HepG2 (cell line): ENCODE results near the gene ACAP1. TPM values are rescaled to one million over a fixed set of nuclear protein-coding genes. Genes with fewer than 3 reads are reported as not detected.

Experiments
- ATF7-NPFF ChIP-seq: sonication (generic); formaldehyde crosslinking; IDR thresholded peaks from 2 replicates; pipeline ENCODE4 v1.8.1; 2023; ENCODE audit warnings: mild to moderate bottlenecking, low read depth, missing genetic modification reagents, moderate library complexity
- HHEX ChIP-seq: IDR thresholded peaks from 2 replicates; pipeline ENCODE4 v1.6.1; 2016; ENCODE audit warnings: control low read depth
- HIVEP1 ChIP-seq: sonication (generic); formaldehyde crosslinking; IDR thresholded peaks from 2 replicates; pipeline ENCODE4 v1.4.0; 2020; ENCODE audit warnings: mild to moderate bottlenecking, missing genetic modification reagents
- IKZF4 ChIP-seq: sonication (generic); formaldehyde crosslinking; IDR thresholded peaks from 2 replicates; pipeline ENCODE4 v1.5.1; 2020; ENCODE audit warnings: borderline replicate concordance, mild to moderate bottlenecking, low read depth, missing genetic modification reagents; ENCODE audit errors: not compliant biosample characterization
- KAT8 ChIP-seq: IDR thresholded peaks from 2 replicates; pipeline ENCODE4 v1.6.1; 2016; ENCODE audit warnings: missing genetic modification reagents, missing compliant biosample characterization
- NRL ChIP-seq: sonication (generic); formaldehyde crosslinking; IDR thresholded peaks from 2 replicates; pipeline ENCODE4 v1.5.0; 2020; ENCODE audit warnings: missing genetic modification reagents, mild to moderate bottlenecking, moderate library complexity, borderline replicate concordance
- RBM39 ChIP-seq: fragments of 200-400 bp; formaldehyde crosslinking; IDR thresholded peaks from one replicate; pipeline ENCODE4 v1.6.1; 2018; ENCODE audit warnings: antibody characterized with exemption, mild to moderate bottlenecking, low read depth, low read length; ENCODE audit not compliant: poor library complexity, severe bottlenecking
- SP5 ChIP-seq: IDR thresholded peaks from 2 replicates; pipeline ENCODE4 v1.6.1; 2016; ENCODE audit warnings: low read depth, borderline replicate concordance
- SRY ChIP-seq: sonication (generic); formaldehyde crosslinking; IDR thresholded peaks from 2 replicates; pipeline ENCODE4 v1.8.0; 2022; ENCODE audit warnings: mild to moderate bottlenecking, missing genetic modification reagents
- ZIK1 ChIP-seq: sonication (generic); formaldehyde crosslinking; IDR thresholded peaks from 2 replicates; pipeline ENCODE4 v1.5.0; 2020; ENCODE audit warnings: mild to moderate bottlenecking, low read depth, missing genetic modification reagents, borderline replicate concordance
- ZNF17 ChIP-seq: sonication (generic); formaldehyde crosslinking; IDR thresholded peaks from 2 replicates; pipeline ENCODE4 v1.5.0; 2020; ENCODE audit warnings: mild to moderate bottlenecking, missing genetic modification reagents
- ZNF337 ChIP-seq: sonication (generic); formaldehyde crosslinking; IDR thresholded peaks from 2 replicates; pipeline ENCODE4 v1.5.1; 2020; ENCODE audit warnings: missing genetic modification reagents, low read depth, mild to moderate bottlenecking, borderline replicate concordance
- ZNF556 ChIP-seq: sonication (generic); formaldehyde crosslinking; IDR thresholded peaks from 2 replicates; pipeline ENCODE4 v1.4.0; 2020; ENCODE audit warnings: mild to moderate bottlenecking, missing genetic modification reagents, borderline replicate concordance
- polyA plus RNA-seq, 8 experiments: library from polyadenylated mRNA; depleted of rRNA in 3 of 8; stranded (reverse) in 7 of 8; unstranded in 1 of 8; fragments of >200 nt; fragmentation: Illumina TruSeq in 4 of 8; extraction: Trizol in 4 of 8; gene quantifications; 2 replicates each; pipeline versions ENCODE4 v1.2.1 to v1.2.3, GENCODE V29; 2011 to 2016; ENCODE audit warnings: low read depth in 4 of 8, missing spikeins in 1 of 8, mixed read lengths in 1 of 8; ENCODE audit not compliant: insufficient read depth in 1 of 8
- total RNA-seq, 5 experiments: library from RNA; depleted of rRNA; stranded (reverse); fragments of >200 nt; fragmentation: Illumina TruSeq; extraction: Trizol; gene quantifications; 2 replicates each; pipeline ENCODE4 v1.2.3, GENCODE V29; 2016; ENCODE audit warnings: low read depth in 1 of 5
- TF ChIP-seq, protein P1 (sequence below): fragments of 450-650 bp; IDR thresholded peaks from 2 replicates; pipeline ENCODE4 v1.6.1; 2017; ENCODE audit warnings: mild to moderate bottlenecking
- TF ChIP-seq, protein P2 (sequence below), 2 experiments: sonication (generic) in 1 of 2; formaldehyde crosslinking in 1 of 2; IDR thresholded peaks; 2 replicates each; pipeline versions ENCODE4 v1.6.1 to v1.9.0; 2014 to 2022; ENCODE audit warnings: antibody characterized with exemption in 1 of 2, borderline replicate concordance in 1 of 2, inconsistent platforms in 1 of 2, low read depth in 1 of 2, missing genetic modification reagents in 1 of 2

Gene ACAP1
- total and polyA plus RNA-seq, 2 of the 13 experiments (the other 11 are each of a cell fraction or from before 2014, with no cell fraction given), result 1.3 to 2.5 TPM

DNA sequence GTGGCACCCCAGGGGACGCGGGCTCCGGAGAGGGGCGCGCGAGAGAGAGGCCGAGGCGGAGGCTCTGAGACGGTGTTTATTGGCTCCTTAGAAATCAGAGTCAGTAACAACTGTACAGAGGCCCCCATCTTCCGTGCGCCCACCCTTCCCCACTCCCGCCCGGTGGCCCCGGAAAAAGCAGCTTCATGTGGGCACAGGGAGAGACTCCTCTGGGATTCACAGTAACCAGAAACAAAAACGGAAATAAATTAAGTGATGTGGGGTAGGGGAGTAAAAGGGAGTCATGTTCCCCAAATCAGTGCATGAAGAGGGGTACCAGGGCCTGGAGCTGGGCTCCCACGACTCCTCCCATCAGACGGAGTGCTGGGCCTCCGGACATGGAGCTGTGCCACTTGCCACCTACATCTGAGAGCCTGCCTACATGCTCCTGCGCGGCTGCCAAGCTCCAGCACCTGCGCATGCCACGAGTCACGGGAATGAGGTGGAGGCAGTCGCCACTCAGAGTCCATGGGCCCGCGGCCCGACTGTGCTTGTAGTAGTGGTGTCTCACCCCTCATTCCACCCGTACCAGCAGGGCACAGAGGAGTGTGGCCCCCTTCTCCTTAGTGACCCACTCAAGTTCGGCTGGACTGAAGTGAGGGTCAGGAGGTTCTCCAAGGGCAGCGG lies 20.6 kb upstream of the ACAP1 start (continued):
- TF ChIP-seq, protein P1, sequence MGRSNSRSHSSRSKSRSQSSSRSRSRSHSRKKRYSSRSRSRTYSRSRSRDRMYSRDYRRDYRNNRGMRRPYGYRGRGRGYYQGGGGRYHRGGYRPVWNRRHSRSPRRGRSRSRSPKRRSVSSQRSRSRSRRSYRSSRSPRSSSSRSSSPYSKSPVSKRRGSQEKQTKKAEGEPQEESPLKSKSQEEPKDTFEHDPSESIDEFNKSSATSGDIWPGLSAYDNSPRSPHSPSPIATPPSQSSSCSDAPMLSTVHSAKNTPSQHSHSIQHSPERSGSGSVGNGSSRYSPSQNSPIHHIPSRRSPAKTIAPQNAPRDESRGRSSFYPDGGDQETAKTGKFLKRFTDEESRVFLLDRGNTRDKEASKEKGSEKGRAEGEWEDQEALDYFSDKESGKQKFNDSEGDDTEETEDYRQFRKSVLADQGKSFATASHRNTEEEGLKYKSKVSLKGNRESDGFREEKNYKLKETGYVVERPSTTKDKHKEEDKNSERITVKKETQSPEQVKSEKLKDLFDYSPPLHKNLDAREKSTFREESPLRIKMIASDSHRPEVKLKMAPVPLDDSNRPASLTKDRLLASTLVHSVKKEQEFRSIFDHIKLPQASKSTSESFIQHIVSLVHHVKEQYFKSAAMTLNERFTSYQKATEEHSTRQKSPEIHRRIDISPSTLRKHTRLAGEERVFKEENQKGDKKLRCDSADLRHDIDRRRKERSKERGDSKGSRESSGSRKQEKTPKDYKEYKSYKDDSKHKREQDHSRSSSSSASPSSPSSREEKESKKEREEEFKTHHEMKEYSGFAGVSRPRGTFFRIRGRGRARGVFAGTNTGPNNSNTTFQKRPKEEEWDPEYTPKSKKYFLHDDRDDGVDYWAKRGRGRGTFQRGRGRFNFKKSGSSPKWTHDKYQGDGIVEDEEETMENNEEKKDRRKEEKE, result no peak
- TF ChIP-seq ZNF17 (CRISPR knock-in tag) (no peak), HIVEP1 (CRISPR knock-in tag) (no peak), ZNF337 (CRISPR knock-in tag) (no peak), IKZF4 (CRISPR knock-in tag) (no peak), SP5 (CRISPR knock-in tag) (0 out of 2 replicates have a peak, but pooled peaks have one; percentile 1), ZNF556 (CRISPR knock-in tag) (no peak), HHEX (CRISPR knock-in tag) (no peak), RBM39 (peak; percentile 1), ZIK1 (CRISPR knock-in tag) (no peak), KAT8 (peak; percentile 10; the same call in 1 of the 2 replicates), SRY (CRISPR knock-in tag) (no peak), NRL (CRISPR knock-in tag) (0 out of 2 replicates have a peak, but pooled peaks have one; percentile 25), ATF7-NPFF (no peak)
- TF ChIP-seq, protein P2, sequence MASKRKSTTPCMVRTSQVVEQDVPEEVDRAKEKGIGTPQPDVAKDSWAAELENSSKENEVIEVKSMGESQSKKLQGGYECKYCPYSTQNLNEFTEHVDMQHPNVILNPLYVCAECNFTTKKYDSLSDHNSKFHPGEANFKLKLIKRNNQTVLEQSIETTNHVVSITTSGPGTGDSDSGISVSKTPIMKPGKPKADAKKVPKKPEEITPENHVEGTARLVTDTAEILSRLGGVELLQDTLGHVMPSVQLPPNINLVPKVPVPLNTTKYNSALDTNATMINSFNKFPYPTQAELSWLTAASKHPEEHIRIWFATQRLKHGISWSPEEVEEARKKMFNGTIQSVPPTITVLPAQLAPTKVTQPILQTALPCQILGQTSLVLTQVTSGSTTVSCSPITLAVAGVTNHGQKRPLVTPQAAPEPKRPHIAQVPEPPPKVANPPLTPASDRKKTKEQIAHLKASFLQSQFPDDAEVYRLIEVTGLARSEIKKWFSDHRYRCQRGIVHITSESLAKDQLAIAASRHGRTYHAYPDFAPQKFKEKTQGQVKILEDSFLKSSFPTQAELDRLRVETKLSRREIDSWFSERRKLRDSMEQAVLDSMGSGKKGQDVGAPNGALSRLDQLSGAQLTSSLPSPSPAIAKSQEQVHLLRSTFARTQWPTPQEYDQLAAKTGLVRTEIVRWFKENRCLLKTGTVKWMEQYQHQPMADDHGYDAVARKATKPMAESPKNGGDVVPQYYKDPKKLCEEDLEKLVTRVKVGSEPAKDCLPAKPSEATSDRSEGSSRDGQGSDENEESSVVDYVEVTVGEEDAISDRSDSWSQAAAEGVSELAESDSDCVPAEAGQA (IDR thresholded peaks at IDR 0.05; ENCODE audit: low read depth), result no peak
- TF ChIP-seq, protein P2 (CRISPR knock-in tag; IDR thresholded peaks at IDR 0.05; ENCODE audit: borderline replicate concordance), result no peak
